Retinal pigment epithelial cell (primary cell): ENCODE results near the gene RABL6.
"Not testable (repeated sequence)": the region's sequence is repeated elsewhere in the genome, so short reads cannot be mapped to it uniquely, and the experiment has no call there.

Source experiments
- DNase-seq: peaks from one replicate; pipeline ENCODE4 v3.0.0-alpha.2; 2010; ENCODE audit warnings: low read depth
- H3K4me3 ChIP-seq: 2 replicates; pipeline ENCODE4 v1.5.1; 2011; ENCODE audit warnings: mild to moderate bottlenecking, low read length, control low read depth, moderate library complexity
- CTCF ChIP-seq: conservative IDR thresholded peaks from 2 replicates; pipeline ENCODE4 v1.5.1; 2011; ENCODE audit warnings: low read depth, low read length, control low read depth, inconsistent platforms

The RABL6 gene

GRCh38 chr9:136779808-136780207 lies 27.9 kb upstream of the RABL6 start:
- TF ChIP-seq CTCF: peak; percentile 17
- no peak for DNase-seq
- H3K4me3 ChIP-seq: no peak overlapping the region

GRCh38 chr9:136782452-136782851 lies 25.3 kb upstream of the RABL6 start:
- no peak overlapping the region for H3K4me3 ChIP-seq
- no peak for TF ChIP-seq CTCF
- no peak for DNase-seq

- peak; percentile 12 for TF ChIP-seq CTCF
- no peak for DNase-seq
- no peak overlapping the region for H3K4me3 ChIP-seq
These were observed 23.3 kb upstream of the RABL6 start for GRCh38 chr9:136784249-136784996.

- DNase-seq: no peak
These were observed 22.8 kb upstream of the RABL6 start for GRCh38 chr9:136784997-136785361.

GRCh38 chr9:136785565-136786355 lies 22.0 kb upstream of the RABL6 start:
- H3K4me3 ChIP-seq, DNase-seq: not testable (repeated sequence)

More at GRCh38 chr9:136784997-136785361, 22.8 kb upstream of the RABL6 start:
- H3K4me3 ChIP-seq: no peak overlapping the region
- no peak for TF ChIP-seq CTCF

- H3K4me3 ChIP-seq: no peak overlapping the region
- DNase-seq: no peak
- TF ChIP-seq CTCF: no peak
These were observed 21.3 kb upstream of the RABL6 start for GRCh38 chr9:136786451-136786850.

- DNase-seq, H3K4me3 ChIP-seq: not testable (repeated sequence)
These were observed 20.8 kb upstream of the RABL6 start for GRCh38 chr9:136786983-136787382.
